ENCODE measurements around the gene SLC13A1.
A peak's percentile ranks its signal among the peaks of the same experiment; 100 is the strongest.

The SLC13A1 gene

DNA sequence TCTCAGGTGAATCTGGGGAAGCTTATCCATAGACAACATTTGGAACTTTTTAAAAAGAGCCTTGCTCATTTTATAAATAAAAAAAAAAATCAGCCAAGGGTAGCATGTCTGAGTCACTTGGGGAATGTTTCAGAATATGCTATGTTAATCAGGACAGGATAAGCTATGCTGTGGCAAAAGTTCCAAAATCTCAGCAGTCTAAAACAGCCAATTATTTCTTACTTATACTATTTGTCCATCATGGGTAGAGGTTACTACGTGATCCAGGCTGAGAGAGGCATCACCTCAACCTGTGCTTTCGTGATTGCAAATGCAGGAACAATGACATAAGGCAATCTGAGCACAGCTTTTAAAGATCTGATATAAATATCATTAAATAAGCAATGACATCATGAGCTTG, 6.5 kb downstream of the SLC13A1 start:
- DNase-seq (ENCODE audit: low spot score), result no peak

DNA sequence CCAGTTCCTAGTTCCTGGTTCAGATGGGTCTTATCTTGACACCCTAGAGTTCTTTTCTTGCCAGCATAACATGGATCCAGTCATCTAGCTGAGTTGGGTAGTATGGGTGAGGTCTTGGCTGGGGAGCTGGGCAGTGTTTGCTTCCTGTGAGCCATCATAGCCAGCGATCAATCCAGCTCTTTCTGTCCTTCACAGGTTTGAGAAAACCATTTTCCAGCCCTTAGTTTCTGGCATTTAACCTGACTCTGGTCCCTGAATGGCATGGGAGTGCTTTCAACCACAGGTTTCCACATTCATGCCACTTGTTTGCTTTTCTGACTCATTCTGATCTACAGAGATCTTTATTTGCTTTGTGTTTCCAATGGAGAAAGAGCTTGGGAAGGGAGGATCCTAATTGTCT, 8.6 kb downstream of the SLC13A1 start:
- DNase-seq (ENCODE audit: low spot score), result no peak

DNA sequence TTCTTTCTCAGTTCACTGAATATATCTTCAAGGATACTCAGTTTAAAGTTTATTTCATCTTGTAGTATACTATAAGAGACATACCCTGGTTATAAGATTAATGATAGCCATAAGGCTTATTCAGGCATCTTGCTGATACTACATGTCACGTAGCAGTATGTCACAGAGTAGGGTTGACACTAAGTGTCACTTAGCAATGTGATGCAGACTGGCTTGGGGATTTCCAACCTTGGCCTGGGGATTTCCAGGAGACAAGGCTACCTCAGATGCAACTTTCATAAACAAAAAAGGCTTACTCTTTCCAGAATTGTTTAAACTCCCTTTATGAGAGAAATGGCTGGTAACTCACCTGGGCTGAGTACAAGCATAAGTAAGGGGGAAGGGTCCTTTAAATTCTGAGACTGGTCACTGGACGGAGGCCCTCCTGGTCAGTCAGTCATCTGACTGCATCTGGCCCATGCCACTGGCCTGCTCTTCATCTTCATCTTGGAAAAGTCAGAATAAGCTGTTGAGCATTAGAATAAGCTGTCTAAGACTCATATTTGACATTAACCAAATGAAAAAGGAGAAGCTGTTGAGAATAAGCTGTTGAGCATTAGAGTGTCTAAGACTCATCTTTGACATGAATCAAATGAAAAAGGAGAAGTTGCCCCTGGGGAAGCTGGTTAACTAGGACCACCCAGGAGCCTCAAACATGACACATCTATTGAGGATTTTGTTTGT, 9.5 kb downstream of the SLC13A1 start:
- no peak for DNase-seq (ENCODE audit: low spot score)

DNA sequence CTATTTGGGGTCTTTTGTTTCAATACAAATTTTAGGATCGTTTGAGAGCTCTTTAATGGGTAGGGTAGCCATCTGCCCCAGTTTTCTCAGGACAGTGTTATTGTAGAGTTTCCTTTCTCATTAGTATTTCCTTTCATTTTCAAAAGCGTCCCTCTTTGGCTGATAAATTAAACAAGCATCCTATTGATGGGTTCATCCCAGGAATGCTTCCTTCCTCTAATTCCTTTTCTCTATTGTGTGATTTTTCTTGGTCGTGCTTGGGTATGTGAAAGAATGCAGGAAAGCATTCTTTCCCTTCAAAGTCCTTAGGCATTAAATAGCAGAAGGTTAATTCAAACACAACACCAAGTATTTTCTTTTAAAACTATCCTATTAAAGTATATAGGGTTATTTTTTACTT, 14.0 kb downstream of the SLC13A1 start:
- no peak for DNase-seq (ENCODE audit: low spot score)

DNA sequence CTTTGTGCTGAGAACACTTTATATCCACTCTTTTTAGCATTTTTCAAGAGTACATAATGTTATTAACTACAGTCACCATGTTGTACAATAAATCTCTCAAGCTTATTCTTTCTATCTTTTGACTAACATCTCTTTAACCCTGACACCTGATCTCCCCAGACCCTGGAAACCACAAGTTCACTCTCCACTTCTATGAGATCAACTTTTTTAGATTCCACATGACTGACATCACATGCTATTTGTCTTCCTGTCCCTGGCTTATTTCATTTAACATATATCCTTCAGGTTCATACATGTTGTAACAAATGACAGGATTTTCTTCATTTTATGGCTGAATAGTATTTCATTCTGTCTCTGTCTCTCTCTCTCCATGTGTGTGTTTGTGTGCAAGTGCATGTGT, 15.5 kb downstream of the SLC13A1 start:
- no peak for DNase-seq (ENCODE audit: low spot score)

DNA sequence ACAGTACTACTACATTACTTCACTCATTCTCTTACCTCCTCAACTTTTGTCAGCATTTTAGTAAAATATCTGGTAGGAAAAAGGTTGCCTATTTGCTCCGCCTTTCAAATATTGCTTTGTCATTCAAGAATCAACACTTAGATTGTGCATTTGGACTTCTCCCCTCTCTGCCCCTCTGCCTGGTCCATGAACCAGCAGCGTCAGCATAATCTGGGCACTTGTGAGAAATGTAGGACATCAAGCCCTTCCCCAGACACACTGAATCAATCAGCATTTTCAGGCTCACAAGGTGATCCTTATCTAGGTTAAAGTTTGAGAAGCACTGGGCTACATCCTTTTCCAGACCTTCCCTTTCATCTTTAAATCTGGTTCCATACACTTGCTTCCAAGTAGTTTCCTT, 16.3 kb downstream of the SLC13A1 start:
- no peak for DNase-seq (ENCODE audit: low spot score)

DNA sequence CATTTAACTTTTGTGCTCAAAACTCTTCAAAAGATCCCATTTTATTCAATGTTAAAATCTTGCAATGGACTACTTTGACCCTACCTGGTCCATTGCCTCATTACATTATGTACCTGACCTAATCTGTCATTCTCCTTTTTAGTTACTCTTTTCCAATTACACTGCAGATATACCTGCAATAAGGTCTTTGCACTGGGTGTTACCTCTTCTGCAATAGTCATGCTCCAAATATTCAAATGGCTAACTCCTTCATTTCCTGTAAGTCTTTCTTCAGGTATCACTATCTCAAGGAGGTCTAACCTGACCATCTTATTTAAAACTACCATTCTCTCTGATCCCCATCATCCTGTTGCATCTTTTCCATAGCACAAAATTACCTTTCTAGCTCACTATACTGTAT, 22.3 kb downstream of the SLC13A1 start:
- no peak for DNase-seq (ENCODE audit: low spot score)

DNA sequence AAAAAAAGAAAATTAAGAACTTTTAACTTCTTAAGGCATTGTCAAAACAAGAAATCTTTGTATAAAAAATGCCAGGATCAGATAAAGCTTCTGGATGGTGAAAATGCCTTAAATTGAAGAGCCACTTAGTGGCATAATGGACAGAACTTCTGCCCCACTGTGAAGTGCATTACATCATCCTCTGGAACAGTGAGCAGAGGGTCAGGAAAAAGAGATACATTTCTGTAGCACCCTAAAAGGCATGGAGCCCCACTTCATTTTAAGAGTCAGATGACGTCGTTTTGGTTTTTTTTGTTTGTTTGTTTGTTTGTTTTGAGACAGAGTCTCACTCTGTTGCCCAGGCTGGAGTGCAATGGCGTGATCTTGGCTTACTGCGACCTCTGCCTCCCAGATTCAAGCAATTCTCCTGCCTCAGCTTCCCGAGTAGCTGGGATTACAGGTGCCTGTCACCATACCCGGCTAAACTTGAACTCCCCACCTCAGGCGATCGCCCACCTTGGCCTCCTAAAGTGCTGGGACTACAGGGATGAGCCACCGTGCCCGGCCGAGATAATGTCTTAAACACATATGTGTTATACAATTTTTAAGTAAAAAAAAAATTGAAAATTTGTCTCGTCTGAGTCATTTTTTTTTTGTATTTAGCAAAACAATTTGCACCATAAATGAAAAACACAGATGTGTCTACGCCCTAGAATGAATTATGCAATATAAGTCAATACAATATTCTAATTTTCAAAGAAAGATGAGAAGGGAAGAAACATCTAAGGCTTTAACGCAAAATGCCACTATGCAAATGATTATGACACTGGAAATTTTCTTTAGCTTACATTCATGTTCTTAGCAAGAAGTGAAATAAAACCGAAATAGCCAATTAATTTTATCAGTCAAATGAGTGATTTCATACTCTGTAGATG, 29.2 kb downstream of the SLC13A1 start:
- no peak for DNase-seq (ENCODE audit: low spot score)

DNA sequence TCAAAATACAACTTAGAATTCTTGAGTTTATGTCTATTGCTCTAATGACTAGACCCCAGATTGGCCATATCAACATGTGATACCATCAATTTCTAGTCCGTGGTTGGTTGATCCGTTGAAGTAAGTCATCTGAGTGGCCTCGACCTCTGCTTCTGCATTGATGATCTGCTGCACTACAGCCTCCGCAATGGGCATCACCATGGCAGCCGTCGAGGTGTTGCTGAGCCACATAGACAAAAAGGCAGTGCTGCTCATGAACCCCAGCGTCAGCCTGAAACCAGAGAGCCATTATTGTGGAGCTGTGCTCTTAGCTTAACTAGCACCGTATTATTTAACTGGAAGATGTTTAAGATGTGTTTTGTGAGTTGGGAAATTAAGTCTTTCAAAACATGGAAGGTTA, 30.7 kb downstream of the SLC13A1 start:
- no peak for DNase-seq (ENCODE audit: low spot score)

DNA sequence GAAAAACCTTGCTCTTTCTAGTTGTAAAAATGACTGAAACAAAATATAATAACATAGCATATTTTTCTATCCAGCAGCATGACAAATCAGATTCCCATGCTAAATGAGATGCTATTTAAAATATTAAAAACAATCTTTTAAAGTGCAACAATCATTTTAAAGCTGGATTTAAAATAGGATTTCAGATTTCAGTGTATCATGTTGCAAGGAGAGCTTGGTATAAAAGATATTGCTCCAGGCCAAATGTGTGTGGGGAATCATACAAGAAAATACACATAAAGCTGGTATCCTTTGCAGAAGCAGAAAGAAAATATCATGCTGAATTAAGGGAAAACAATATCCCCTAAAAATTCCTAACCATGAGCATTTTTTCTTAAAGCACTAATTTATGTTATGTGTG, 42.2 kb downstream of the SLC13A1 start:
- no peak for DNase-seq (ENCODE audit: low spot score)

DNA sequence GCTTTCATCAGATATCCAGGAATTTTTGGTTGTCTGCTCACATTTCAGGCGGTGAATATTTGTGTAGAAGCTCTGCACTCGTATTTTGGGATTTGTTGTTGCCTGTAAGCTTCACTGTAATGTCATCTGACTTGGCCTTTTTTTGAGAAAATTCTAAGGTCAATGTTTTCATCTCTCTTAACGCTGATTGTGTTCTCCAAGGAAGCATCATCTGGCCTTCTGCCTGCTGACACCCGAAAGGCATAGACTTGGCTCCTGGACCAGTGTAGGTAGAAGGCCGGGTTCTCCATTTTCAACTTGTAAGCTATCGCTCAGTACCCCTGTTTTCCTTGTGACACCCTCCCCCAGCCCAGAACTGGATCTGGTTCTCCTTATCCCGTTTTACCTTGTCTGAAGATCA, 44.2 kb downstream of the SLC13A1 start:
- no peak for DNase-seq (ENCODE audit: low spot score)

DNA sequence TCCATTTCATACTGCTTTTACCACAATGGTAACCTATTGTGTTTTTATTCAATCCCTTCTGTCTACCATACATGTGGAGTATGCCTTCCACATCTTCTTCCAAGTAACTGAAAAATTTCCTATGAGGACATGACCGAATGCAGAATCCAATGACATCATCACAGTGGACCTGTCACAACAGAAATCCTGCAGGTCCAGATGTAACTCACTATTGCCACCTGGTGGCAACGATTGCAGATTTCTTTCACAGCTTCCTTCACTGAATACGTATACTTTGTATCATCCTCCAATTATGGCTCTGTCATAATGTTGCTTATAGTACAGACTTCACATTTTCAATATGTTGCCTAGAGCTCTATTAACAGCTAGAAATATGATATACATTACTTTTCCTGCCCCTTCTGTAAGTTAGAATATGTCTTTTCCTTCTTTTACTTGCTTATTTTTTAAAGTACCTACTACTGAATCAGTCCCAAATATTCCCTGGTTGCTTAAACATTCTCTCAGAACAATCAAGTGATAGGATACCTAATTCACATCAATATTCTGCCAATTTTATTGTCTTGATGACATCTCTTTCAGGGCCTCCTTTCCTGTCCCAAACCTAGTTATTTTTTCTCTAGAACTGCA, 45.4 kb downstream of the SLC13A1 start:
- peak; percentile 55 for DNase-seq (ENCODE audit: low spot score)

DNA sequence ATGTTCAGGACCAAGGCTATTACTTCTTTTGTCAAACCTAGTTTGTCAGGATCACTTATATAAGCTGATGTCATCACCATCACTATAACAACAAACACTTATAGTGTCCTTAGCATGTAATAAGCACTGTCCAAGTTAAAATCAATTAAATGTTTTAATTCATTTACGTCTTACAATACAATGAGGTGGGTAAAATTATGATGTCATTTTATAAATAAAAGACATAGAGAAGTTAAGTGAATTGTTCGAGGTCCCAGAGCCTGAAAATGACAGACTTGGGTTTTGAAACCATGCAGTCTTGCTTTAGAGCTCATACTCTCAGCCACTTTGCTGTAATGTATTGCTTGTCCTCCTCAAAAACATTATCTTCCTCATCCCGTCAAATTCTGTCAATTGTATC, 48.3 kb downstream of the SLC13A1 start:
- DNase-seq (ENCODE audit: low spot score), result no peak

DNA sequence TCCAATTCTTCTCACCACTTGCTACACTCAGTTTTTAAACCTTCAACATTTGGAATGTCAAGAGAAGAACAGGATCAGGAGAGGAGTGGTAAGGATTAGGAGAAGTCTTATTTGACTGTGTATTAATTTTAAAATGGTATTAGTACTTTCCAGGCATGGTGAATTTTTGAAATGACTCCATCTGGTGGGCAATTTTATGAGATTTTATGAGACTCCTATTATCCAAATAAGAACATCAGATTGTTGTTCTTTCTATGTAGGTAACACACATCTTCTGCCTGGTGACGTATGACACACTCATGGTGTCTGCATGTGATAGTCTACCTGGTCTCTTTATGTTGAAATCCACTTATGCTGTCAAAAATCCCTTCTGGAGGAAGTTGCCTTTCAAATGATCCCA, 51.0 kb downstream of the SLC13A1 start:
- DNase-seq (ENCODE audit: low spot score), result no peak

DNA sequence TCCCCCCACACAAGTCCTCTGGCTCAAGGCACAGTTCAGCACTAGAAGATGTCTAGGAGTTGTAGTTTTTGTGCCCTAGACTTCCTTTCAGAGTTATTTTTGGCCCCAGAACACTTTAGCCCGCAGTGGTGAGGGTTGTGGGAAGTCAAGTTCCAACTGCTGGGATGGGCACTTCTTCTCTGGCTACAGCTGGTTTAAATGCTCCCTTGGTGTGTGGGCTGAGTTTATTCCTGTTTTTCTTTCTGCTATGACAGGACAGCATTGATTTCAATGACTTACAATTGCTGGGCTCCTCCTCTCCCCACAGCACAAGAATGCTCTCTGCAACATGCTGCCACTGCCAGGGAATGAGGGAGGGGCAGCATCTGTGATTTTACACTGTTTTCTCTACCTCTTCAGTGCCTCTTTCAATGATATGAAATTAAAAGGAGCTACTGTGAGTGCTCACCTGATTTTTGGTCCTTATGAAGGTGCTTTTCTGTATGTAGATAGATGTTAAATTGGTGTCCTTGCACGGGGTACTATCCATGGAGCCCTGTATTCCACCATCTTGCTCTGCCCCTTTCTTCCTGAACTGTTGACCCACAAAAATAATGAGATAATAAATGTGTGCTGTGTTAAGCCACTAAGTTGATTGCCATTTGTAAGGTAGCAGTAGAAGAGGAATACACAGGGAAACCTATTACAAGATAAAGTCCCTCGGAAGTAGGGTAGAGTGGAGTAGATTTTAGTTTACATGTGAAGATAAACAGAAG, 56.3 kb downstream of the SLC13A1 start:
- no peak for DNase-seq (ENCODE audit: low spot score)

DNA sequence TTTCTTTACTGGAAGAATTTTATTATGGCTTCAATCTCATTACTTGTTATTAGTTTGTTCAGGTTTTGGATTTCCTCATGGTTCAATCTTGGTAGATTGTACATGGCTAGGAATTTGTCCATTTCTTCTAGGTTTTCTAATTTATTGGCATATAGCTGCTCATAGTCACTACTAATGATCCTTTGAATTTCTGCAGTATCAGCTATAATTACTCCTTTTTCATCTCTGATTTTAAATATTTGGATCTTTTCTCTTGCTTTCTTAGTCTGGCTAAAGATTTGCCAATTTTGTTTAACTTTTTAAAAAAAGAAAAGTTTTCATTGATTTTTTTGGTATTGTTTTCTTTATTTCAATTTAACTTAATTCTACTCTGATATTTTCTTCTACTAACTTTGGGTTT, 59.2 kb downstream of the SLC13A1 start:
- DNase-seq (ENCODE audit: low spot score), result no peak

DNA sequence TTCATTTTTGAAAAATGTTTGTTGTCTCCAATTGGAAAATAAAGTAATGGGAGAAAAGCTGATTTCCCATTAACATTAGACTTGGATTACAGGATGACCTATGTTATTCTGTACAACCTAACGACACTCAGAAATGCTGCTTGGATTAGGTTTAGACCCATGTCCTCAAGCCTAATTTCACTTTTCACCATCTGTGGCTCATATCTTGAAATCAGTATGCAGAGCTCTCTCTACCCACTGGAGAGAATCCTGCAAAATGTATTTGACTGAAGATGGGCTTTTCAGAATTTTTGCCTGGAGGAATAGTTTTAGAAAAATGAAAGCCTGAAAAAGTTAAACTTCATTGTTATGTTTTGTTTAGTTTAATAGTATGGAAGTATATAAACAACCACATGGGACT, 63.8 kb downstream of the SLC13A1 start:
- no peak for DNase-seq (ENCODE audit: low spot score)

DNA sequence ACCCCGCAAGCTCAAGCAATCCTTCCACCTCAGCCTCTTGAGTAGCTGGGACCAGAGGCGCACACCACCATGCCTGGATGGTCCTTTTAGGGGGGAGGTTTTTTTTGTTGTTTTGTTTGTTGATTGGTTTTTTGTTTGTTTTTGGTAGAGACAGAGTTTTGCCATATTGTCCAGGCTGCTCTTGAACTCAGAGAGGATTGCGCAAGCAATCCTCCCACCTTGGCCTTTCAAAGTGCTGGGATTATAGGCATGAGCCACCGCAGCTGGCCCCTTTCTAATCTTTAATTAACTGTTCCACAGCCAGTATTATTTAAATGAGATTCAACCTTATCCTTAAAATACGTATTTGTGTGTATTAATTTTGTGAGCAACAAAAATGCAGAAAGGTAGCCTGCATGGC, 65.8 kb downstream of the SLC13A1 start:
- DNase-seq (ENCODE audit: low spot score), result no peak

DNA sequence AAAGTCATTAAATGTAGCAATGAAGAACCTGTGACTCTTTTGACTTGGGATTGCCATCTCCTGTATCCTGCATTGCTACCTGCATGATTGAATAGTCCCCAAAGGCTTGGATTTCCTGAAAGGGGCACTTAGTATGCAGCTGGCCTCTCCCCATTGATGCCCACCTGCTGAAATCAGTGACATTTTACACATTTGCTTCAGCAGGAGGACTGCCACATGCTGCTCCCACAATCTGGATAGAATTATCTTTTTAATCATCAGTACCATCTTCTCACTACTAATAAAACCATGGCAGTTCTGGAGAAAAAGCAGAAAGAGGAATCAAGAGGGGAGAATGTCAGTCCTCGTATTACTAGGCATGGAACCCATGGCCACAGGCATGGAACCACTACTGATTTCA, 67.8 kb downstream of the SLC13A1 start:
- no peak for DNase-seq (ENCODE audit: low spot score)

DNA sequence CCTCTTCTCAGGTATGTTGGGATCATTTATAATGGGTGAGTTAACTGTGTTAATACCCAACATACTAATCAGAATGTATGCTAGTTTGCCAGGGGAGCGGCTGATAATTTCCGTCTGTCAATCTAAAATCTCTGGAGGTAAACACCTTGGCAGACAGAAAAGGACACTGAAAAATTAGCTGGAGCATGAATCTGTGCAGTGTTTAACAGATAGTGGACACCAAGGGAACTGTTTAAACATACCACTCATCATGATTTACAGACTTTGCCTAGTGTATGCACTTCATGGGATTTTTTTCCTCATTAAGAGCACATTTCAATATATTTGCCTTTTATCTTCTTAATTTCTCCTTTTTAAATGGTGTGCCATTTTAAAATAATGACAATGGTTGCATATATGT, 68.2 kb downstream of the SLC13A1 start:
- DNase-seq (ENCODE audit: low spot score), result no peak

DNA sequence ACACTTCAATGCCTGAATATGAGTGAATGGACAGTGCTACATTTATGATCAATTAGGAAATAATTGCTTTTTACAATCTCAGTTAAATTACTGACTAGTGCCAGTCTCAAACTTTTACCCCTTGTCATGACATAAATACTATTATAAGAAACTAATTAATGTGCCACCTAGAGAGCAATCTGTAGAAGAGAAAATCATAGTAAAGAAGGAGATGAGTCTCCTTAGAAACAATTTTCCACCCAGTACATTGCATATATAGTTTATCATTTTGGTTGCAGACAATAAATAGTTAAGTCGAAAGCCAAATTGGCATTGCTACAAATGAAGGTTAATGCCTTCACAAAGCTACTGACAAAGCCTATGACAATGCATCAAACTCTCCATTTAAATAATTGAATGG, 68.6 kb downstream of the SLC13A1 start:
- no peak for DNase-seq (ENCODE audit: low spot score)

DNA sequence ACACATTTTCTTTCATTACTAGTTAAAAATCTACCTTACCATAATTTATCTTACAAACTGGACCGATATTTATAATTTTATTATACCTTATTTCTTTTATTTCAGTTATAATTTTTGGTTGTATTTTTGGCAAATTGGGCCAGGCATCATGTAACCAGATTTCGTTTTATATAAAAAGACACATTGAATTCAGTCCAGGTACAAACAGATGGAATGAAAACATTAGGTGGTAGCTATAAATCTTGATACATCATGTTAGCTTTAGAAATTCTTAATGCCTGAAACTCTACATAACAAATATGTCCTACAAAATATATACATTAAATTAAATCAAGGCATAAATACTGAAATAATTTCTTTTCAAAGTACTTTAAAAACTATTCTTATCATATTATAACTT, 73.1 kb downstream of the SLC13A1 start:
- no peak for DNase-seq (ENCODE audit: low spot score)

All from putamen (tissue), 1 donor.